HG02763 (cell line): ENCODE results near the gene LRGUK.
"Not testable (repeated sequence)": the region's sequence is repeated elsewhere in the genome, so short reads cannot be mapped to it uniquely, and the experiment has no call there.

Experiments used
- ATAC-seq: cut with Tn5 transposase; IDR thresholded peaks from one replicate; pipeline ENCODE4 v1.9.1; 2021; ENCODE audit warnings: mild to moderate bottlenecking, moderate library complexity; ENCODE audit not compliant: unreplicated experiment

Gene LRGUK

GRCh38 chr7:134186027-134186426, 58.9 kb downstream of the LRGUK start:
- ATAC-seq: no peak

- ATAC-seq: no peak
These were observed 59.7 kb downstream of the LRGUK start for GRCh38 chr7:134186801-134187200.

GRCh38 chr7:134187893-134188292, 60.8 kb downstream of the LRGUK start:
- no peak for ATAC-seq

- no peak for ATAC-seq
These were observed 61.2 kb downstream of the LRGUK start for GRCh38 chr7:134188311-134188710.

GRCh38 chr7:134189559-134189958, 62.4 kb downstream of the LRGUK start:
- no peak for ATAC-seq

GRCh38 chr7:134191876-134192275, 64.7 kb downstream of the LRGUK start:
- no peak for ATAC-seq

- no peak for ATAC-seq
These were observed 66.1 kb downstream of the LRGUK start for GRCh38 chr7:134193240-134193639.

GRCh38 chr7:134195252-134195651, 68.1 kb downstream of the LRGUK start:
- ATAC-seq: no peak

GRCh38 chr7:134196439-134196838, 69.3 kb downstream of the LRGUK start:
- ATAC-seq: no peak

- ATAC-seq: no peak
These were observed 70.2 kb downstream of the LRGUK start for GRCh38 chr7:134197345-134197744.

- no peak for ATAC-seq
These were observed 73.8 kb downstream of the LRGUK start for GRCh38 chr7:134200970-134201369.

GRCh38 chr7:134201569-134202261, 74.6 kb downstream of the LRGUK start:
- no peak for ATAC-seq

- ATAC-seq: no peak
These were observed 76.2 kb downstream of the LRGUK start for GRCh38 chr7:134203186-134203889.

- ATAC-seq: no peak
These were observed 82.3 kb downstream of the LRGUK start for GRCh38 chr7:134209322-134210015.

GRCh38 chr7:134210227-134210626, 83.1 kb downstream of the LRGUK start:
- ATAC-seq: no peak

- ATAC-seq: no peak
These were observed 84.0 kb downstream of the LRGUK start for GRCh38 chr7:134210976-134211663.

- no peak for ATAC-seq
These were observed 84.7 kb downstream of the LRGUK start for GRCh38 chr7:134211817-134212216.

GRCh38 chr7:134212576-134213546, 85.7 kb downstream of the LRGUK start:
- ATAC-seq: no peak

GRCh38 chr7:134220236-134220635, 93.1 kb downstream of the LRGUK start:
- no peak for ATAC-seq

GRCh38 chr7:134231296-134231695, 104.2 kb downstream of the LRGUK start:
- not testable (repeated sequence) for ATAC-seq
